Activated effector memory CD4-positive, alpha-beta T cell treated with Interleukin-2 at 50 U/mL for 16 hours (primary cell): ENCODE data around the gene URB2.
A peak's percentile ranks its signal among the peaks of the same experiment; 100 is the strongest.
"Not testable (repeated sequence)": the region's sequence is repeated elsewhere in the genome, so short reads cannot be mapped to it uniquely, and the experiment has no call there.

Experiments used
- DNase-seq: peaks from one replicate; pipeline ENCODE4 v3.0.0-alpha.2; 2020

The URB2 gene

DNA sequence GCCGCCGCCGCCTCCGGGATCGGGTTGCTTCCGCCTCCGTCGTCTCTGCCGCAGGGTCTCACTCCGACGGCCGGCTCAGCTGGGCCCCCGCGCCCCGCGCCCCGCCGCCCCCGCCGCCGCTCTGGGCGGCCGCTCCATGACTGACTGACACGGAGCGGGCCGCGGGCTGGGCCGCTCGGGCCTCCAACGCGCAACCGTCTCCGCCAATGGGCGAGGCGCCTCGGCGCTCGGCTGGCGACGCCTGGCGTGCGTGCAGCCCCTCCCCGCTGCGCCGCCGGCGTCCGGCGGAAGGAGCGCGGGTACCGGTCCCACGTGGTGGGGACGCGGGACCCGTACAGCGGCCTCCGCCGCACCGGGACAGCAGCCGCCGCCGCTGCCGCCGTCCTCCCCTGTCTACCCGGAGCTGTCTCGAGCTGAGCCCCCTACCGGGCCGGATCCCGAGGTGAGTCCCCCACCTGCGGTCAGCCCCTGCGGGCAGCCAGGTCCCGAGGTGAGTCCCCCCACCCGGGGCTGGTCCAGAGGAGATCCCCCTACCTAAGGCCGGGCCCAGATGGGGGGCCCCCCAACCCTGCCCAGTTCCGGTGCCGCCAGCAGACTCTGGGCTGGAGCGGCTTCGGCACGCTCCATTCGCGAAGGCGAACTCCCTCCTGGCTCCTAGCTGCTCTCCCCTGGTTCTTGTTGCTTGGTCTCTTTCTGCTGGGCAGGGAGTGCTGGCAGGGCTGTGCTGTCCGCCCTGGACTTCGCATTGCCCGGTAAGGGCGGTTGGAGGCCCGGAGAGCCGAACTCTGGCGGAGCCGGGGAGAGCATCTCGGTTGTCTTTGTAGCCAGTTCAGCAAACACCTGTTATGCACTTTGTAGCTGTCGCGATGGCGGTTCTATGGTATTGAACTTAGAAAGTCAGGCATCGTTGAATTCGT, at the start of gene URB2, which contains the start of gene TAF5L:
Gene URB2 (plus strand): TSS at position 333 of the 917 bp plus-strand sequence. CDS start 1,387 bp downstream, outside the sequence.
Gene TAF5L (minus strand): TSS at position 208 of the 917 bp plus-strand sequence. CDS start 11,640 bp downstream, outside the sequence.
- peak; percentile 79 for DNase-seq

DNA sequence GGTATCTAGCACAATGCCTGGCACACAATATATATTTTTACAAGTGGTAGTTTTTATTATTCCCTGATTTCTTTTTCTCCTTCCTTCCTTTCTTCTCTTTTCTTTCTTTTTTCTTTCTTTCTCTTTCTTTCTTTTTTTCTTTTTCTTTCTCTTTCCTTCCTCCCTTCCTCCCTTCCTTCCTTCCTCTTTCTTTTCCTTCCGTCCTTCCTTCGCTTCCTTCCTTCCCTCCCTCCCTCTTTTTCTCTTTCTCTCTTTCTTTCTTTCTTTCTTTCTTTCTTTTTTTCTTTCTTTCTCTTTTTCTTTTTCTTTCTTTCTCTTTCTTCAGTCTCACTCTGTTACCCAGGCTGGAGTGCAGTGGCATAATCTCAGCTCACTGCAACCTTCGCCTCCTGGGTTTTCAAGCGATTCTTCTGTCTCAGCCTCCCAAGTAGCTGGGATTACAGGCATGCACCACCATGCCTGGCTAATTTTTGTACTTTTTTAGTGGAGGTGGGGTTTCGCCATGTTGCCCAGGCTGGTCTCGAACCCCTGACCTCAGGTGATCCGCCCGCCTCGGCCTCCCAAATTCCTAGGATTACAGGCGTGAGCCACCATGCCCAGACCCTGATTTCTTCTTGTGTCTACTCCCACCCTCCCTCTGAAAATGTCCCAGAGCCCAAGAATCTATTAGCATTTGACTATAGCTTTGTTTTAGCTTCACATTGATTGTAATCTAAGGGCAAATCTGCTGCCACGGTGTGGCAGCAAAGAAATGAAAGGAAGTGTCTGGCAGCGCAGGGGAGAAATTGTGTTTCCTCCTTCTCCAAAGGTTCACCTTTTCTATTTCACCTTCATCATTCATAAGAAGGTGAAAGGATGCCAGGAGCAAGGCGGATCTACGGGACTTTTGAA, 47.6 kb upstream of the URB2 start:
- DNase-seq: no peak

DNA sequence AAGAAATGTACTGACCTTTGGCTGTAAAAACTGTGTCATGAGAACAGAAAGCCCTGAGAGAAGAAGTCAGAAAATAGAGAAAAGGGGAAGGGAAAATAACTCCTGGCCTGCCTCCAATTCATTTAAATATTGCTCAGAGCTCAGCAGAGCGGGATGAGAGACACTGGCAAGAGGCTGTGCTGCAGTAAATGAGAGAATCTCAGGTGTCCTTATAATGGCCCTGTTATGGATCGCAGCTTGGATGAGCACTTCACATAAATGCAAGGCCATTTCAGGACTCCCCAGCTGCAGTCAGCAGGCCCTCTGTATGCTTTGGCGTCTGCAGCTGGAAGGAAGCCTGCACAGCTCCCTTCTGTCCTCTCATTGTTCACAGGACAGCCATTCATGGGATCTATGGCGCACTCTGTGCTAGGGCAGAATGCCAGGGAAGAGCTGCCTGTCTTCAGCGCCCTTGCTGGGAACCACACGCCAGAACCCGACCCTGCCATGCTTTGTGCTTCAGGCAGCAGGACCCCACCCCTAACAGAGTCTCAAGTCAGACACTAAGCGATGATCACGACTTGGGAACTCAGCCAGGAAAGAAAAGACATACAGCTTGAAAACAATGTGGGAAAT, 46.9 kb upstream of the URB2 start:
- DNase-seq: no peak

DNA sequence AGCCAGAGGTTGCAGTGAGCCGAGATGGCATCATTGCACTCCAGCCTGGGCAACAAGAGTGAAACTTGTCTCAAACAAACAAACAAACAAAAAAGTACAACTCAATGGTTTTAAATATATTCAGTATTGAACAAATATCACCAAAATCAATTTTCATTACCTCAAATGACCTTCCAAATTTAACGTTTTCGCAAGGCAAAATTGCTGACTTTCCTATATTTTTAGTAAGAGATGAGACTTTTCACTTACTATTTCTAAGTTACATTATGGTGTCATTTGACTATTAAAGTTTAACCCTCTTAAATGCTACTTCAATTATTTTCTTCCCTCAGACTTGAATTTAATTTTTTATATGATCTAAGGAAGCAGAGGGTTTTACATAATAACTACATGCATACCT, 44.6 kb upstream of the URB2 start:
- DNase-seq: no peak

DNA sequence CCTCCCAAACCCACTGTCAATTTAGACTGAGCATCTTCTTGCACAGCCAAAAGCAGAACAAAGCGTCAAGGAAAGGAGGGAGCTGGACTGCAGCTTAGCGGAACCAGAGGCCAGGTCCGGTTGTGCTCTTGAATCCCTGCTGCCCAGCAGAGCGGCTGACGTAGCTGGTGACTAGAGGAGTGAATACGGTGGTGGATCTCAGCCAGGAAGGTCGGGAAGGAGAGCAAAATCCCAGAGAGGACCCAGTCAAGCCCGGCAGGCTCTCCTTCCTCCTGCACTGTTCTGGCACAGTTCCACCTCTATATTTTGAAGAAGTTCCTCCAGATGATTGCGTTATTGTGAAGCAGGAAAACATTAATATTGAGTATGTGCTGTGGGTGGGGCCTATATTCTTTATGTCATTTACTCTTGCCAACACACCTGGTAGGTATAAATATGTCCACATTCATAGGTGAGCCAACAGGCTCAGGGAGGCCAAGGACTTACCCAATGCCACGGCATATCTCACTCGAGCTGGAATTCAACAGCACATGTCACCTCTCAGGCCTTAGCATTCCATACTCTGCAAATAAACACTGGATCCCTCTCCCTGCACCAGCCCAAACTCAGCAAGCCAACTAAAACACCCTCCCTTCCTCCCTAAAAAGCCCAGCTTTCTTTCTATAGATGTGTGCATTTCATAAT, 43.9 kb upstream of the URB2 start:
- no peak for DNase-seq

DNA sequence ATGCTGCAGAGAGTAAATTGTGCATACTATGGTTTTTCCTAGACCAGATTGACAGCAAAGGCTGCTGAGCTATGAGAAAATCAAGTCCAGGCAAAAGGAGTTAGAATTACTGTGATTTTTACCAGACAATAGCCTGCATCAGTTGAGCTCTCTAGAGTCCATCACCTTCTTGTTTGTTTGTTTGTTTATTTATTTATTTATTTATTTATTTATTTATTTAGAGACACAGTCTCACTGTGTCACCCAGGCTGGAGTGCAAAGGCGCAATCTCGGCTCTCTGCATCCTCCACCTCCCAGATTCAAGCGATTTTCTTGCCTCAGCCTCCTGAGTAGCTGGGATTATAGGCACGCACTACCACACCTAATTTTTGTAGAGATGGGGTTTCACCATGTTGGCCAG, 43.3 kb upstream of the URB2 start:
- no peak for DNase-seq

DNA sequence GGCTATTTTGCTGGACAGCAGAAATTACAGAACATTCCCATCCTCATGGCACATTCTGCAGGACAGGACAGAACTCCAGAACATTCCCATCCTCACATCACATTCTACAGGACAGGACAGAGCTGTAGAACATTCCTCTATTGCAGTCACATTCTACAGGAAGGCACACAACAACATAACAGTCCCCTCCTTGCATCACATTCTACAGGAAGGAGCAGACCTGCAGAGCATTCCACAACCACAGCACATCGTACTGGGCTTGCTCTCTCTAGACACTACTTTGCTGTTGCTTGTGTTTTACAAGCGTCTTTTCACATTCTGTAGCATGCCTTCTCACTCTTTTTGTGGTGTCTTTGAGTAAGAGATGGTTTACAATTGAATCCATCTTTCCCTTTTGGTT, 40.7 kb upstream of the URB2 start:
- no peak for DNase-seq

DNA sequence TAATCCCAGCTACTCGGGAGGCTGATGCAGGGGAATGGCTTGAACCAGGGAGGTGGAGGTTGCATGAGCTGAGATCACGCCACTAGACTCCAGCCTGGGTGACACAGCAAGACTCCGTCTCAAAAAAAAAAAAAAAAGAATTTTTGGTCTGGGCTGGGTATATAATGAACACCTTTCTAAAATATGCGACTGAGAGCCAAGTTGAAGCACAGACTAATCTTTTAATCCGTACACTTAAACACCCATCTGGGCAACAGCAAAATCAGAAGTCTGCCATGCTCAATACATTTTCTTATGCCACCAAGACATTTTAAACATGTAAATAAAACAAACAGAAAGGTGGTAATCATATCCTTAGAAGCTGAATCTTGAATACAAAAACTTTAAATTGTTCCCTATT, 35.9 kb upstream of the URB2 start:
- DNase-seq: no peak

DNA sequence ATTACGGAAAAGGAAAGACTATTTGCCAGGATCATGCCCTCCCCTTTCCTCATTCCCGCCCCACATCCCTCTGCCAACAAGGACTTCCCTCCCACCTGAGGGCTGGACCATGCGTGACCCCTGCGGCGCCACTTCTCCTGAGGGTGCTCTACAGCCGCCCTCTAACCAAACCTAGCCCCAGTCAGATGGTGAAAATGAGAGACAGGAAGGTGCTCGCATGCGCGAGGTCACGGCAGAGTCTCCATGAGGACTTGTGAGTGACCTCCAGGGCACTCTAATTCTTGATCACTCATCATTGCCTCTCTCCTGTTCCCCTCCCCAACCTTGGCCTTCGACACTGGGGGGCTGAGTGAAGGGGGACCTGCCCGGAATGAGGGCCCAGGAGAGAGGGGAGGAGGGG, 32.2 kb upstream of the URB2 start:
- no peak for DNase-seq

DNA sequence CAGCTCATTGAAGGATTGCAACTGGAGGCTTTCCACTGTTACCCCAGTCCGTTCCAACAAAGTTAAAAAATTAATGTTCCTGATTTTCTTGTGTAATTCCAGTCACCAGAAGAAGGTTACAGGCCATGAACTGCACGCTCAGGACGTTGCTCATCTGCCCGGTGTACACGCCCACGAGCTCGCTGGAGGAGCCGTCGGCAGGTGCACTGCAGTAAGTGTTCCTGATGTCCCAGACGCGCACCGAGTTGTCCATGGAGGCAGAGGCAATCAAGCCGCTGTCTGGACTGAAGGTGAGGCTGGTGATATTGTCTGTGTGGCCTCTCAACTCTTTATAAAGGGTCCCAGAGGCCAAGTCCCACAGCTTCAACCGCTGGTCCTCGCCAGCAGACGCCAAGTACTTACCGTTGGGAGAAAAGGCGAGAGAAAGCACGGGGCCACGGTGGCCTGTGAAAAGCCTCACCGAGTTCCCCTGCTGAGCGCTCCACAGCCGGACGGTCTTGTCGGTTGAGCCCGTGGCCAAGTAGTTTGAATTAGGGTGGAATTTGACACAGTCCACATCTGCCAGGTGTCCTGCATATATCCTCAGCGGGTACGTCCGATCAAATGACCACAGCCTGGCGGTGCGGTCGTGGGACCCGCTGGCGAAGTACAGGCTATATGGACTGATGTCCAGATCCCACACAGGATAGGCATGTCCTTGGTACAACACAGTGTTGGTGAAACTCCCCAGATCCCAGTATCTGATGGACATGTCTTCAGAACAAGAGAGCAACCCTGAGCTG, 31.6 kb upstream of the URB2 start:
- no peak for DNase-seq

DNA sequence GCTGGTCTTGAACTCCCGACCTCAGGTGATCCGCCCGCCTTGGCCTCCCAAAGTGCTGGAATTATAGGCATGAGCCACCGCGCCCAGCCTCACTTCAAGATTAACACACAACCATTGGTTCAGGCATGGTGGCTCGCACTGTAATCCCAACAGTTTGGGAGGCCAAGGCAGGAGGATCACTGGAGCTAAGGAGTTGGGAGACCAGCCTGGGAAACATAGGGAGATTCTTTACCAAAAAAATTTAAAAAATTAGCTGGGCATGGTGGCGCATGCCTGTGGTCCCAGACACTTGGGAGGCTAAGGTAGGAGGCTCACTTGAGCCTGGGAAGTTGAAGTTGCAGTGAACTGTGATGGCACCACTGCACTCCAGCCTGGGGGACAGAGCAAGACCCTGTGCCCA, 30.2 kb upstream of the URB2 start:
- not testable (repeated sequence) for DNase-seq

DNA sequence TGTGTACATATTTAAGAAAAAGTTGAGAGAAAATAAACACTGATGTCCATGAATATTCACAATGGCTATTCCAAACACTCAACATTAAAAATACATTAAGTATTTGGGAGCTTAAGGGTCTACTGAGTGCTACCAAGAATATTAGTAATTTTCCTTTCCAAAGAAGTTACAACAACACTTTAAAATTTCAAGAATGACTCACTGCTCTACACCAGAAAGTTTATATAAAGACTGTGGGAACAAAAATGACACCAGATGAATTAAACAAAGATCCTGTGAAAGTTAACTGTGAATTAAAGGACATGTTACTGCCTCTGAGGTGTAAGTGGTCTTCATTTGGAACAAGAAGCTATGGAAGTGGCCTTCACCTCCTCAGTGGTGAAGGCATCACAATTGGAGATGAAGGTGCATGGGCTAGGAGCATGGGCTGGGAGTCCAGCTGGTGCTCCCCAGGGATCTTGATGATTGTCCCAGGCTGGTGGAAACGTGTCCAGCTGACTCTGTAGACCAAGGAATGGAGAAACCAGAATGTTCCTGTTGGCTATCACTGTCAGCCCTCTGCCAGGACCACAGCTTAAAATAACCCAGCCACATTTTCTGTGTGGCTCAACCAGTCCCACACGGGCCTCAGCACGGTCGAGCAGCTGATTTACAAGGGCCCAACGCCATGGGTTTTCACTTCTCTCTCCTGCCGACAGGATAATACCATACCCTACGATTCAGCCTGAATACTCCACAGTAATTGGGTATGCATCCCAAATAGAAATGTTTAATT, 28.9 kb upstream of the URB2 start:
- no peak for DNase-seq

DNA sequence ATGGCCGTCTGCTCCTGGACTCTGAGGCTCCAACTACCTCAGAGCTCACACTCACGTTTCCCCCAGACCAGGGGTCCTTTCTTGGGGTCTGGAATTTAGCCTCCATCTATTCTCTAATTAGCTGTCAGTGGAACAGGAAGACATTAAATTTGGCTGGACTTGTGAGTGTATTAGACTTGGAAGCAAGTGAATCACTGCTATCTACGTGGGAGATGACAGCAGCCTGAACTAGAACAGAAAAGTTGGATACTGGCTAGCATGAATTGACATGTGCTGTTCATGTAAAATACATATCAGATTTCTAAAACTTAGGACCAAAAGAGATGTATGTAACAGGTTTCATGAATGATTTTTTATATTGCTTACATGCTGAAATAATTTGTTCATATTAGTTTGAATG, 28.2 kb upstream of the URB2 start:
- DNase-seq: no peak

DNA sequence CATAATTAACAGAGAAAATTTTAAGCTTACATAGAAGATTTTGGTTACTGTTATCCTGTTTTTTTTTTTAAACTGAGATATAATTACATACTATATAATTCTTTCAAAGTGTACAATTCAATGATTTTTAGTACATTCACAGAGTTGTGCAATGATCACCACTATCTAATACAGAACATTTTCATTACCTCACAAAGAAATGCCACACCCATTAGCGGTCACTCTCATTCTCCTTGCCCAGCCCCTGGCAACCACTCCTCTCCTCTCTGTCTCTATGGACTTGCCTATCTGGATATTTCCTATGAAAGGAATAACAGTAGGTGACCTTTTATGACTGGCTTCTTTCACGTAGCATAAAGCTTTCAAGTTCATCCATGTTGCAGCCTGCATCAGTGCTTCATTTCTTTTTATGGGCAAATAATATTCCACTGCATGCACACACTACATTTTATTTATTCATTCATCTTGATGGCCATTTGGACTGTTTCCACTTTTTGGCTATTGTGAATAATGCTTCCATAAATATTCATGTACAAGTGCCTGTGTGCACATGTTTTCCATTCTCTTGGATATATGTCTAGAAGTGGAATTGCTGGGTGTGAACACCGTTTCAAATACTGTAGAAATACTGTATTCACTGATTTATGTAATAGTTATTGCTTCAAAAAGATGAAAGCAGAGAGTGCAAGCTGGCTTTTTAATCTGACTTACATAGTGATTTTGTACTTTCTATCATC, 26.7 kb upstream of the URB2 start:
- no peak for DNase-seq

DNA sequence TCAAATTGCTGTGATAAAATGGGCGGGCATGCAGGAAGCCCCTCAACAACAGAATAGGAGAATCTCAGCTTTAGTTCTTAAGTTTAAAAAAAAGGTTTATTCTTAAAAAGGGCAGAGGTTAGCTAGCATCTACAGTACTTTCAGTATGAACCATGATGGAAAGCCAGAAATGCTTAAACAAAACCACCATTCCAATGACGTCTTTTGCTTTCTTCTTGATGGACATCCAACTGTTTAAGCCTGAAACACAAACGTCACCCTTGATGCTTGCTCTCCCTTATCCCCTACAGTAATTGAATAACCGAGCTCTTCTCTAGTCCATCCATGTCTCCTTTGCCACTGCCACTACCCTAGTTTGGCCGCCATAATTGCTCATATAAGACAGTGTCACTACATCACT, 25.8 kb upstream of the URB2 start:
- DNase-seq: no peak

DNA sequence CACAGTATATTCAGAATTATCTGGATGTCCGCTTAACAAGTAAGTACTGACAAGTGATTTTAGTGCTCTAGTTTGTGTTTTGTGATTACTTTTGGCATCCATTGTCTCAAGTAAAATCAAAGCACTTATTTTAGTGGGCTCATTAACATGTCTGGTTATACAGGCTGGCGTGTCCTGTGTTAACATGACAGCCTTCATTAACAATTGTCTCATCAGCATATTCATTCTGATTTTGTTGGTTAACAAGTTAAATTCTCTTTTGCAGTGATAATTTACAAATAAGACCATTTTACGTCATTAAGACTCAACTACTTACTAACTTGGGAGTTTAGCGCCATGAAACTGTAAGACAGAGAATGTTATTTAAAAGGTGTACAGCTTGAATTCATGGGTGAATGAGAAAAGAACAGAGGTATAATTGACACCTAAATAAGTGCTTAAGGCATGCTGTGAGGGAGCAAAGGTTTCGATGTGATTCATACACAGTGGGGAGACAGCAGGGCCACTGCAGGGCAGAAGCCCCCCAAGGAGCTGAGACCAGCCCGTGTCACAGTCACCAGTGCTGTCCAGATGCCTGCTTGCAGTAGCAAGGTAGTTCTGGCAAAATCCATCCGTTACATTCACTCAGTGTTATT, 22.6 kb upstream of the URB2 start:
- DNase-seq: no peak

DNA sequence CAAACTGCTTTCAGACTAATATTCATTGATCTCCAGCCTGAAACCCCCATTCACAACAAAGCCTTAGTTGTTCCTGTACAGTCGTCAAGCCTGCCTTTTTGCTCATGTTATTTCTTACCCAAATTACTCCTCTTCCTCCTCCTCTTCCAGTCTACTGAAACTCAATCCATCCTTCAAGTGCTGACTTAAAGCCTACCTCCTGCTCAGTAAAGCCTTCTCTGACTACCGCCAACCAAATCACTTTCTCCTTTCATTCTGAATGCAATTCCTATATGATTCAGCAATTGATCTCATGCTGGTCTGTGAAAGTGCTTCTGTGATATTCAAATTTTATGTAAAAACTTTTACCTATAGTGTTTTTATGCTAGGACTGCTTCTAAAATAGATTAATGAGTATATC, 18.7 kb upstream of the URB2 start:
- no peak for DNase-seq

DNA sequence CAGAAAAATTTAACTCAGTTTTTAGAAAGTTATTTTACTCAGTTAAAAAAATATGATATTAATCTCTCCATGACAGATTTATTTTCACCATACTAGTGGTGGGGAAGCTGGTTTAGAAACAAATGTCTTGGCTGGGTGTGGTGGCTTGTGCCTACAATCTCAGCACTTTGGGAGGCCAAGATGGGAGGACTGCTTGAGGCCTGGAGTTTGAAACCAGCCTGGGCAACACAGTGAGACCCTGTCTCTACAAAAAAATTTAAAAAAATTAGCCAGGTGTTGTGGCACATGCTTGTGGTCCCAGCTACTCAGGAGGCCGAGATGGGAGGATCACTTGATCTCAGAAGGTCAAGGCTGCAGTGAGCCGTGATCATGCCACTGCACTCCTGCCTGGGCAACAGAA, 17.5 kb upstream of the URB2 start:
- DNase-seq: no peak

DNA sequence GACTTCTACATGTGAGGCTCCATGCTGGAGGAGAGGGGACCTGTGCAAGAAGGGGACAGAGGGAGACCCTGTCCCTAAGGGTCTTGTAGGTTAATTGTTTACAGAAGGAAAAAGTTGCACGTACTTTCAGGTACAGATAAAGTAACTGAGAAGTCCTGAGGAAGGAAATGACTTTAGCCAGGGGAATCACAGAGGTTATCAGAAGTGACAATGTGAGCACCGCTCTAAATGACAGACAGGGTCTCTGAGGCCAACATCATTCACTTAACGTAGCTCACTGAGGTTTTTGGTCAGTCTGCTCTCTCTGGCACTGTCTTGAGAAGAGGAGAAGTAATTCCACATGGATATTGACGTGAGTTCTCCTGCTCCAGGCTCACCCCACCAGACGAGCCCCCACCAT, 12.1 kb upstream of the URB2 start:
- DNase-seq: no peak

DNA sequence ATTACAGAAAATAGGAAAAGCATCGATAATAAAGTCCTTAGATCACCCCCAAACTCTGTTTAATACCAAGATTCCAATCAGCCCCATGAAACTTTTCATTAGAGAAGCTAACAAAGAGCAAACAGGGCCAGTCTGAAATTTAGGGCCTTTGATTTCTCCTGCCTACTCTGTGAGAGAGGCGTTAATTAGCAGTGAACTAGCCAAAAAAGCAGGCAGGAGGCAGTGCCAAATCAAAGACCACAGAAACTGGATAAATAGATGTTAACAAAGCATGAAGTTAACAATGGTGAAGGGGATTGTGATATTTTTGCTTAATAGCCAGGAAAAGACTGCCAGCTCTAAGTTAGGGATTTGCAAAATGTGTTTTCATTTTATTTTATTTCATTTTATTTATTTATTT, 11.3 kb upstream of the URB2 start:
- no peak for DNase-seq
